GM21526 (cell line): ENCODE results near the gene APBB1.

Experiments used
- ATAC-seq: cut with Tn5 transposase; IDR thresholded peaks from one replicate; pipeline ENCODE4 v1.9.1; 2021; ENCODE audit warnings: moderate library complexity; ENCODE audit not compliant: unreplicated experiment, low FRiP score

The APBB1 gene

DNA sequence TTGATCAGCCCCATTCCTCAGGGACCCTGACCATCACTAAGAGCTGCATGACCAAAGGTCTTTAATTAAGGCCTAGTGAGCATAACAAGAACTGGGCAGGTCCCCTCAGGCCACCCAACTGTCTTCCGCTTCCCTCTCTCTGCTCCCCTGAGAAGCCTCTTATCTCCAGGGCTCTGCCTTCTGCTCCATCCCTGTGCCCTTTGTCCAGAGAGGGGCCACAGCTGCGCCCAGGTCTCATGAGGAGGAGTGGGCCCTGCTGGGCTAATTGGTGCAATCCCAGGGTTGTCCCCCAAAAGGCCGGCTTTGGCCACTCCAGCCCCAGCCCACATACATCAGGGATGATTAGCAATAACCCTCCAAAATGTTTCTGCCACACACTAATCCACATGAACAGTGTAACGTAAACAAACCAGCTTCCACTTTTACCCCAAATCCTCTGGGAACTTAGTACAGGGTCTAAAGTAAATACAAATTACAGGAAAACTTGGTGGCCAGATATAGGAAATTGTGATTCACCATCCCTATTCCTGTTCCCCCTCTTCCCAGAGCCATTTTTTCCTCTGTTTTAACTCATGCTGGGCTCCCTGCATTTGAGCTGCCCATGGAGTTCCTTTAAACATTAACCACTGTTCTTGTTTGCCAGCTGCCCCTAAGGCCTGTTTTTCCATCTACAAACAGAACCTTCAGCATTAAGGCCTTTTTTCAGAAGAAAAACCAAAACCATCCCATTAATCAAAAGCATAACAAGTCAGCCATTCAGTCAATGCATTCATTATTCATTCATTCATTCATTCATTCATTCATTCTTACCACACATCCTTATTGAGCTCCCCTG, 64.0 kb downstream of the APBB1 start:
- no peak for ATAC-seq

DNA sequence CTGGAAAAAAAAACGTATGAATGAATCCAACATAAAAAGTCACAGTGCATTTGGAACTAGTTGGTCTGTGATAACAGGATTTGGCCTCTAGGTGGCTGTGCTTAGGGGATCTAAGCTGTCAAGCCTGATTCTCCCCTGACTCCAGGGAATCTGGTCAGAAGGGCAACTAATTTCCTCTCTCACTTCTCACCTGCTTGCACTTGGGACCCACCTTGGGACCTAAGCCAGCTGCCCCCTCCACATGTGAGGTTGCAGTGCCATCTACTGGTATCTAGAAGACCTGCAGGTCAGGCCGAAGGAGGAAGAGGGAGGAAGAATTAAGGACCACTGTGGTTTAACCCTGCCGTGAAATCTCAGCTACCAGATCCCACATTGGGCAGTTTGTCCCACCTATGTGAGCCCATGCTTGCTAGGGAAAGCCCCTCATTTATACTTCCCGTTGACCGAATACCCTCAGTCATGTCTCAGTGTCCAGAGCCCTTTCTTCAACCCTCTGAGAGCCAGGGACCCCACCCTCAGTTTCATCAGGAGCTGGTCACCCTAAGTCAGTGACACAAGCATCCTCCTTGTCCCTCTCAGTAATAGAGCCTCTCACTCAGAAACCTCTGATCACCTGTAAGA, 65.4 kb downstream of the APBB1 start:
- peak; percentile 89 for ATAC-seq

DNA sequence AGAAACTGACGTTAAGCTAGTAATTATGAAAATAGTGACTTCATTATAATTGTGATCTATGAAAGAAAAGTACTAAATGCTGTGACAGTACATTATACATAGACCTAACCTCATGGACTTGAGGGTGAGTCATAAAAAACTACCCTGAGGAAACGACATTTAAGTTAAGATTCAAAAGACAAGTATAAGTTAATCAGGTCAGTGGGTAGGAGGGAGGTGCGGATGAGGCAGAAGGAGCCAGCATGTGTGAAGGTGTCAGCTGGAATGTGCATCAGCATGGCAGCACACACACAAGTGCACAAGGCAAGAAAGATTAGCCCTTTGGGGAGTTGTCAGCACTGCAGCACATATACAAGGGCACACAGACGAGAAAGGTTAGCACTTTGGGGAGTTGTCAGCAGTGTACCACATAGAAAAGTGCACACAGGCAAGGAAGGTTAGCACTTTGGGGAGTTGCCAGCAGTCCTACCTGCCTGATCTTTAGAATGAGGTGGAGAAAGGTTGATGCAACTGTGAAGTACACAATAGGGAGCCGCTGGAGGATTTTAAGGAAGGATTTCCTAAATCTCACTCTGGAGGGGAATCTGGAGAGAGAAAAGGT, 67.0 kb downstream of the APBB1 start:
- ATAC-seq = no peak

DNA sequence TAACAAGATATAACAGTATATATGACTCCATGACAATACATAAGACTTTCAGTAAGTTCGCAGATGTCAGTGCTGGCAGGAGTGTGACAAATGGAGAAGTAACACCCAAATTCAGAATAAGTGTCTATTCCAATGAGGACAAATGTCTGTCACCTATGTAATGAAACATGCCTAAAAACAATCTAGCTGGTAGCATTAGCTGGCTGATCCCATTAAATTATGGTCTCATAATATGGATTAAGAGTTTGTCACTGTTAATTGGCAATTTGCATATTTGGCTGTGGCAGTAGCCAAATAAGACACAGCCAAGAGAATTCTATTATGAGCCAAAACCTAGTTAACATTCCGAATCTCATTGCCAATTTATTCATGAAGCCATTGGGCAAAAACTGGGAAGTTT, 68.4 kb downstream of the APBB1 start:
- no peak for ATAC-seq

DNA sequence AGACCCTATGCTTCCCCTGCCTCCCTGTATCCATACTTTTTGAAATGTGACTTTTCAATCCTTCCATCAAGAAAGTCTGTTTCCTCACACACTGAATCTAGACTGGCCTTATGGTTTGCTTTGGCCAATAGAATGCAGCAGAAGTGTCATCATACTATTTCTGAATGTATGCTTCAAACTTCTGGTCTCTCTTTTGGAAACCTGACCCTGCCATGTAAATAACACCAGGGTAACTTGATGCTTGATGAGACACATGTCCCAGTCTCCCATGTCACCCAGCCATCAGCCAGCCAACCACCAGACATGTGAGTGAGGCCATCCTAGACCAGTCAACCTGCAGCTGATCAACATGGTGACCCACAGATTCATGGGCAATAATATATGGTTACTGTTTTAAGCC, 68.9 kb downstream of the APBB1 start:
- ATAC-seq = no peak

DNA sequence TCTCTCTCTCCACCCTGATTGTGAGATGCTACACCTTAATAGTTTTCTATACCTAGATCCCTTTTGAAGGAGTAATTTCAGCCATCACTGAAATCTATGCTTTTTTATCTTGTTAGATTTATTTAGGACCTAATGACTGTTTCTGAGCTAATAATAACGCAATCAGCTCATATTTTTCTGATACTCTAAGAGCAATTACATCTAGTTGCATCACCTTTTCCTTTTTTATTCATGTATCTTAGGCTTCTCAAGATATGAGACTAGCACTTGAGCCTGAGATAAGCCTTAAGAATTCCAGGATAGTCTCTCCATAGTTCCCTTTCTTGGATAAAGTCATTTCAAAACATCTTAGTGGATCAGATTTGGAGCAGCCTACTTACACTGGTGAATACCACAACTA, 73.5 kb downstream of the APBB1 start:
- no peak for ATAC-seq
